Brain microvascular endothelial cell (primary cell): Measurements from ENCODE around the gene ADAMTSL3.

Experiments
- DNase-seq: peaks from one replicate; pipeline ENCODE4 v3.0.0-alpha.2; 2020
- H3K27ac ChIP-seq: fragments of 250-450 bp; sonication (Bioruptor Pico); 2 replicates; pipeline ENCODE4 v1.5.1; 2020; ENCODE audit warnings: mild to moderate bottlenecking, moderate library complexity
- H3K27me3 ChIP-seq: fragments of 250-450 bp; sonication (Bioruptor Pico); replicated peaks from 2 replicates; pipeline ENCODE4 v1.5.1; 2020; ENCODE audit warnings: mild to moderate bottlenecking
- H3K36me3 ChIP-seq: fragments of 250-450 bp; sonication (Bioruptor Pico); replicated peaks from 2 replicates; pipeline ENCODE4 v1.5.1; 2020; ENCODE audit warnings: mild to moderate bottlenecking
- H3K4me3 ChIP-seq: 2 replicates; pipeline ENCODE4 v1.5.1; 2011; ENCODE audit warnings: low read depth, mild to moderate bottlenecking, control low read depth, low read length, moderate library complexity
- CTCF ChIP-seq: IDR thresholded peaks from 2 replicates; pipeline ENCODE4 v1.5.1; 2011; ENCODE audit warnings: low read depth, mild to moderate bottlenecking, moderate library complexity, low read length, control low read depth, inconsistent platforms; ENCODE audit errors: missing control alignments
- in situ Hi-C: cut with HindIII; loops from 2 replicates; pipeline ENCODE4 v1.10.0; 2017; ENCODE audit warnings: low sequenced_read_pairs, low pct_ligation_motif_present

The ADAMTSL3 gene

GRCh38 chr15:83652626-83653204, 1.2 kb upstream of the ADAMTSL3 start:
- Histone ChIP-seq H3K36me3 (no peaks in the 10 kb centered on the region), H3K27me3 (peaks cover 32% of the 10 kb centered on the region), H3K27ac (no peak overlapping the region), H3K4me3 (no peak overlapping the region)
- no peak for DNase-seq
- in situ Hi-C loops, result no loop called here
- TF ChIP-seq CTCF, result no peak

GRCh38 chr15:83653288-83653638, 660 bp upstream of the ADAMTSL3 start:
- no peak overlapping the region for H3K4me3 ChIP-seq
- DNase-seq, result no peak
- no peak for TF ChIP-seq CTCF
- no peaks in the 10 kb centered on the region for H3K36me3 ChIP-seq
- H3K27me3 ChIP-seq, result peaks cover 32% of the 10 kb centered on the region
- H3K27ac ChIP-seq, result no peak overlapping the region
- in situ Hi-C loops, result no loop called here

GRCh38 chr15:83654379-83655236, 685 bp downstream of the ADAMTSL3 start:
- no peaks in the 10 kb centered on the region for H3K36me3 ChIP-seq
- H3K27ac ChIP-seq, result no peak overlapping the region
- no peak for DNase-seq
- in situ Hi-C loops, result no loop called here
- no peak for TF ChIP-seq CTCF
- peaks cover 32% of the 10 kb centered on the region for H3K27me3 ChIP-seq
- no peak overlapping the region for H3K4me3 ChIP-seq

- Histone ChIP-seq H3K27ac (no peak overlapping the region), H3K4me3 (no peak overlapping the region), H3K27me3 (peaks cover 32% of the 10 kb centered on the region), H3K36me3 (no peaks in the 10 kb centered on the region)
- DNase-seq, result no peak
- in situ Hi-C loops, result no loop called here
- TF ChIP-seq CTCF, result no peak
Measured at GRCh38 chr15:83655237-83655616, 1.3 kb downstream of the ADAMTSL3 start.

GRCh38 chr15:83656192-83656591, 2.3 kb downstream of the ADAMTSL3 start:
- in situ Hi-C loops, result no loop called here
- Histone ChIP-seq H3K27ac (no peak overlapping the region), H3K4me3 (no peak overlapping the region), H3K36me3 (no peaks in the 10 kb centered on the region), H3K27me3 (peaks cover 32% of the 10 kb centered on the region)
- no peak for TF ChIP-seq CTCF
- DNase-seq, result no peak
